Activated B cell treated with CpG ODN at 0.5 μM for 24 hours (primary cell): ENCODE results near the gene PPARG. TPM values are rescaled to one million over a fixed set of nuclear protein-coding genes. Genes with fewer than 3 reads are reported as not detected.
"Not testable (repeated sequence)": the region's sequence is repeated elsewhere in the genome, so short reads cannot be mapped to it uniquely, and the experiment has no call there.

Experiments
- ATAC-seq: fragments of 200-7000 bp; cut with Tn5 transposase; one replicate; pipeline ENCODE4 v1.10.0; 2021; ENCODE audit warnings: low read depth, mild to moderate bottlenecking, moderate library complexity
- CTCF ChIA-PET: fragments of 350-600 bp; sonication (Branson Sonifier 250); formaldehyde crosslinking; loops from one replicate; lab custom pipeline; 2021; ENCODE audit warnings: antibody characterized with exemption; lab: Charles Lee
- POLR2A ChIA-PET: fragments of 350-600 bp; sonication (Branson Sonifier 250); formaldehyde crosslinking; loops from one replicate; lab custom pipeline; 2021; ENCODE audit warnings: antibody characterized with exemption; lab: Charles Lee
- DNase-seq: peaks from one replicate; pipeline ENCODE4 v3.0.0; 2022
- H3K27ac Mint-ChIP-seq: one replicate; pipeline ENCODE4 v1.8.0; 2020; ENCODE audit warnings: mixed read lengths
- H3K27me3 Mint-ChIP-seq: one replicate; pipeline ENCODE4 v1.8.0; 2021; ENCODE audit warnings: mixed read lengths
- H3K36me3 Mint-ChIP-seq: one replicate; pipeline ENCODE4 v1.8.0; 2021; ENCODE audit warnings: low read depth, mixed read lengths
- H3K4me1 Mint-ChIP-seq: one replicate; pipeline ENCODE4 v1.8.0; 2021; ENCODE audit warnings: mixed read lengths
- H3K4me3 Mint-ChIP-seq: one replicate; pipeline ENCODE4 v1.8.0; 2020; ENCODE audit warnings: mild to moderate bottlenecking, mixed read lengths
- H3K9me3 Mint-ChIP-seq: one replicate; pipeline ENCODE4 v1.8.0; 2020; ENCODE audit warnings: mixed read lengths
- CTCF ChIP-seq: fragments of 200-600 bp; IDR thresholded peaks from one replicate; pipeline ENCODE4 v1.8.0; 2022; ENCODE audit warnings: antibody characterized with exemption, mild to moderate bottlenecking
- intact Hi-C: fragments of 100-400 bp; cut with micrococcal nuclease; formaldehyde crosslinking; loops from one replicate; pipeline ENCODE4 v1.15.1; 2024
- total RNA-seq: library from RNA; stranded (reverse); gene quantifications from 2 replicates; pipeline ENCODE4 v1.2.3, GENCODE V29; 2022

PPARG gene
- total RNA-seq, 1 donor from 2014 or later, result not detected

DNA sequence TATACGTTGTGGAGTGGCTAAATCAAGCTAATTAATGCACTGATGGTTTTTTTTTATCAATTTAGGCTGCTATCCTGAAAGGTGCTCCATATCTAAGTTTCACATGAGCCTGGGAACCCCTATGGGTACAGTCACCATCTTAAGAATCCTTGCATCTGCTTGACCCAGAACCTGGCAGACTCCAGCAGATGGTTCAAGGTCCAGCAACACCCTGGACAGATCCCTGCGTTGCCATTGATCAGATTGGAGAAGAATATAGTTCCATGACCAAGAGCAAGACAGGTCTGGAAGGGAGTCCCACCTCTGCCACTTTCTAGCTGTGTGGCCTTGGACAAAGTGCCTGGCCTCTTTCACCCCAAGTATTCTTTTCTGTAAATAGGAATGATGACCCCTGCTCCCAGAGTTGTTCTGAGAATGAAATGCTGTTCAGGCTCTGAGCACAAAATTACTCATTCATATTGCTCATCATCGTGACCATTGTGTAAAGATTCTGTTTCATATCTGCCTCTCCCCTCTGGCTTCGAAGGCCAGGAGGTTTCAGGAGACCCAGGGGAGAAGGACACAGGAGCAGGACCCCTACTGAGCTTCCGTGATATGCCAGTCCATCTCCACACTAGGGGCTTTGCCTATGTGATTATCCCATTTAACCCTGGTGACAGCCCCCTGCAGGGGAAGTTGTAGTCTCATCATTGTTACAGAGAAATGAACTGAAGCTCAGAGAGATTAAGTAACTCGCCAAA is 165.4 kb downstream of the PPARG start:
- H3K27ac Mint-ChIP-seq, result no peak overlapping the region
- no peak for TF ChIP-seq CTCF
- H3K36me3 Mint-ChIP-seq, result no peaks in the 10 kb centered on the region
- no peaks in the 10 kb centered on the region for H3K9me3 Mint-ChIP-seq
- H3K4me3 Mint-ChIP-seq, result no peak overlapping the region
- no peak for ATAC-seq
- intact Hi-C loops, result no loop called here
- POLR2A ChIA-PET, result no interaction called here
- CTCF ChIA-PET, result no interaction called here
- no peaks in the 10 kb centered on the region for H3K27me3 Mint-ChIP-seq
- DNase-seq, result no peak
- H3K4me1 Mint-ChIP-seq, result no peaks in the 10 kb centered on the region

- no peak for TF ChIP-seq CTCF
- Mint-ChIP-seq H3K27me3 (no peaks in the 10 kb centered on the region), H3K27ac (no peak overlapping the region), H3K4me1 (no peaks in the 10 kb centered on the region), H3K4me3 (no peak overlapping the region), H3K36me3 (no peaks in the 10 kb centered on the region), H3K9me3 (no peaks in the 10 kb centered on the region)
- intact Hi-C loops, result no loop called here
- ChIA-PET POLR2A (no interaction called here), CTCF (no interaction called here)
- DNase-seq (no peak), ATAC-seq (no peak)
Observed at GRCh38 chr3:12454816-12455121, 165.9 kb downstream of the PPARG start.

DNA sequence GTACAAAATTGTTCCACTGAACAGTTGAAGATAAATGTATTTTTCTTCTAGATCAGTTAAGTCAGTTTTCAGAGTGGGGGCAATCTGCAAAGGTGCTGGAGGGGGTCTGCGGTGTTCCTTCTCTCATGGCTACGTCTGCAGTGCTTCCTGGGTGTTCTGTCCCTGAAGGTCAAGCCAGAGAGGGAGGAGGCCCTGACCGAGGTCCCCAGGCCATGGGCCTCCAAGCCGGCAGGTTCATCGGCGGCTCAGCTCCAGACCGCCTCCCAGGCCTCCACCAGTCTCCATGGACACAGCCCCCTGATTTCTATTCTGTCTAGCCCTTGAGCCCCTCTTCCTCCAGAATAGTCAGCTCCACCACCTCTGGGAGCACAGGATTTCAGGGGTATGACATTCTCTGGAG is 166.9 kb downstream of the PPARG start:
- Mint-ChIP-seq H3K4me3 (no peak overlapping the region), H3K27me3 (no peaks in the 10 kb centered on the region), H3K27ac (no peak overlapping the region), H3K9me3 (no peaks in the 10 kb centered on the region), H3K4me1 (no peaks in the 10 kb centered on the region), H3K36me3 (no peaks in the 10 kb centered on the region)
- TF ChIP-seq CTCF, result no peak
- no peak for DNase-seq
- intact Hi-C loops, result no loop called here
- CTCF ChIA-PET, result no interaction called here
- ATAC-seq, result no peak
- POLR2A ChIA-PET, result no interaction called here

DNA sequence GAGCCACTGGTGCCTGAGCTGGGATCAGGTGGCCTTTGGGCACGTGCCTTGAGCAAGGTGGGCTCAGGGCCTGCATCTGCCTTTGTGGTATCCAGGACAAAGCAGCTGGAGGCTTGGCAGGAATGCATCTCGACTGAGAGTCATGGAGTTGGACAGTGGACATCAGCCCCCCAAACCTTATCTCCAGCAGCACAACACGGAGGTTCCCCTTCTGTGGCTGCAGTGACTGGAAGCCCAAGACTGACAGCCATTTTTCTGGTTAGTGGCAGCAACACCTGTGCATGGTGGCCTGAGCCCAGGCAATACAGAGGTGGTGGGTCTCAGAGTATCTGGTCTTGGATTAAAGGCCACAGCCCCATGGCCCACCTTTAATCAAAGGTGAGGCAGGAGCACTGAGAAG is 167.6 kb downstream of the PPARG start:
- DNase-seq (no peak), ATAC-seq (no peak)
- no peaks in the 10 kb centered on the region for H3K36me3 Mint-ChIP-seq
- ChIA-PET POLR2A (no interaction called here), CTCF (no interaction called here)
- H3K27me3 Mint-ChIP-seq, result no peaks in the 10 kb centered on the region
- intact Hi-C loops, result no loop called here
- TF ChIP-seq CTCF, result no peak
- H3K4me3 Mint-ChIP-seq, result no peak overlapping the region
- H3K27ac Mint-ChIP-seq, result no peak overlapping the region
- H3K9me3 Mint-ChIP-seq, result no peaks in the 10 kb centered on the region
- H3K4me1 Mint-ChIP-seq, result no peaks in the 10 kb centered on the region

DNA sequence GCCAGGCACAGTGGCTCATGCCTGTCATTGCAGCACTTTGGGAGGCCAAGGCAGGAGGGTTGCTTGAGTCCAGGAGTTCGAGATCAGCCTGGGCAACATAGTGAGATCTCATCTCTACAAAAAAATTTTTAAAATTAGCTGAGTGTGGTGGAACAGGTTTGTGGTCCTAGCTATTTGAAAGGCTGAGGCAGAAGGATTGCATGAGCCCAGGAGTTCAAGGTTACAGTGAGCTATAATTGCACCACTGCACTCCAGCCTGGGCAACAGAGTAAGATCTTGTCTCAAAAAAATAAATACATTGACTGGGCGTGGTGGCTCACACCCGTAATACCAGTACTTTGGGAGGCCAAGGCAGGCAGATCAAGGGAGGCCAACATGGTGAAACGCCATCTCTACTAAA is 168.5 kb downstream of the PPARG start:
- H3K36me3 Mint-ChIP-seq, H3K27ac Mint-ChIP-seq, H3K4me3 Mint-ChIP-seq, POLR2A ChIA-PET, DNase-seq, ATAC-seq, CTCF ChIA-PET, H3K4me1 Mint-ChIP-seq, H3K27me3 Mint-ChIP-seq, H3K9me3 Mint-ChIP-seq, intact Hi-C loops: not testable (repeated sequence)

- DNase-seq (no peak), ATAC-seq (no peak)
- Mint-ChIP-seq H3K27ac (no peak overlapping the region), H3K36me3 (no peaks in the 10 kb centered on the region), H3K27me3 (no peaks in the 10 kb centered on the region), H3K9me3 (no peaks in the 10 kb centered on the region), H3K4me1 (no peaks in the 10 kb centered on the region), H3K4me3 (no peak overlapping the region)
- TF ChIP-seq CTCF, result no peak
- intact Hi-C loops, result no loop called here
- ChIA-PET CTCF (no interaction called here), POLR2A (no interaction called here)
Observed at GRCh38 chr3:12458901-12459300, 170.0 kb downstream of the PPARG start.
